Measurements from ENCODE around the gene SSBP3. TPM values are rescaled to one million over a fixed set of nuclear protein-coding genes. Genes with fewer than 3 reads are reported as not detected.

The SSBP3 gene
- total RNA-seq, 4 donors from 2014 or later, result 17.1 to 25.4 (median 21.5) TPM

DNA sequence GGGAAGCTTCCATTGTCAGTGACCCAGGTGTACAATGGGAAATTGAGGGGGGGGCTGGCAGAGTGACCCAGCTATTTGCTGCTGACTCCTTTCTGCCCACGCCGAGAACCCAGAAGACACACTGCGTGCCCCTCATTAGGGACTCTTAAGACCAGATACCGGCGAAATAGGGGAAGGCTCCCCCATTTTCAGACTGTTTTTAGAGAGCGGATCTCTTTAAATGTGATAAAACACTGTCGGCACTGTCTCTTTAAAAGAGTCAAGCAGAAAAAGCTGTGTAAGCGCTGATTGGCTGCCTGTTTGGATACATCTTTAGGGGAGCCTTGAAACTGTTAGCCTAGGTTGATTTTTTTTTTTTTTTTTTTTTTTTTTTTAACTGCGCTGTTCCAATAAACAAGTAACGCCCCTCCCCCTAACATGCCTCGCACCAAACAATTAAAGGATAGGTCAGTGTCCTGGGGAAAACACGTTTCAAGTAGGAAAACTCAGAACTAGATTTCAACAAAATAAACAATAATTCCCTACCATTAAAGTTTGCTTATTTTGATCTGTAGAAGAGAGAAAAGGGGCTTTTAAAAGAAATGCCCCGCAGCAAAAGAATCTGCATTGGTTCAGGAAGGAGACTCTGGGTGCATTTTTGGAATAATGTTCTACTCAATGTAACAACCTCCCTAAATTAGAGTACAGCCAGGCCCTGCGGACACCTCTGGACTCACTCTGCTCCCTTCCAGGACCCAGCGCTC lies 1.4 kb upstream of the SSBP3 start:
- peaks cover 35 to 59% (median 38%) of the 10 kb centered on the region in 3 donors for H3K4me1 ChIP-seq
- intact Hi-C loops (cut with DNase I), result loop anchor here (2.0 to 10.0 kb wide), 2 partner anchors 81 to 133 kb away; no protein-coding TSS in a partner anchor

GRCh38 chr1:54407154-54407403 lies 885 bp upstream of the SSBP3 start:
- WGBS, 2 donors, result 1 to 2% methylated on average over 11 of the region's 12 CpGs
- peaks cover 0 to 13% (median 0%) of the 10 kb centered on the region in 3 donors for H3K36me3 ChIP-seq

More for the DNA sequence above, 1.4 kb upstream of the SSBP3 start:
- no peaks in the 10 kb centered on the region for H3K27me3 ChIP-seq
- peaks cover 0 to 8% (median 0%) of the 10 kb centered on the region in 3 donors for H3K36me3 ChIP-seq
- peak overlapping the region; percentile 88 to 97 (median 95) for H3K27ac ChIP-seq
- no peaks in the 10 kb centered on the region for H3K9me3 ChIP-seq
- peak overlapping the region; percentile 71 to 98 (median 82) for H3K4me3 ChIP-seq
- DNase-seq, result peak; percentile 35
- WGBS, 2 donors, result 8 to 13% methylated on average over 14 to 15 of the region's 15 CpGs
- TF ChIP-seq CTCF (IDR thresholded peaks at IDR 0.05), result peak in 1 of 6 experiments; percentile 10
- peak in 3 of 4 donors; percentile 34 to 49 (median 44) for TF ChIP-seq POLR2A (IDR thresholded peaks at IDR 0.05)

GRCh38 chr1:54405898-54406293 lies 298 bp downstream of the SSBP3 start:
- Histone ChIP-seq H3K27ac (peak overlapping the region; percentile 75 to 97 (median 92)), H3K36me3 (peaks cover 0 to 25% (median 0%) of the 10 kb centered on the region in 3 donors), H3K27me3 (no peaks in the 10 kb centered on the region), H3K4me3 (peak overlapping the region; percentile 71 to 98 (median 82)), H3K9me3 (no peaks in the 10 kb centered on the region), H3K4me1 (peaks cover 35 to 72% (median 38%) of the 10 kb centered on the region in 3 donors)
- intact Hi-C loops (cut with DNase I), result loop anchor here (2.0 to 10.0 kb wide), 2 partner anchors 83 to 131 kb away; no protein-coding TSS in a partner anchor
- TF ChIP-seq CTCF (IDR thresholded peaks at IDR 0.05) (no peak), POLR2A (IDR thresholded peaks at IDR 0.05) (no peak)
- 0% methylated on average over 6 of the region's 57 CpGs; no CpG with 5 or more reads in 1 of the 2 donors for WGBS, 2 donors
- DNase-seq, result no peak

More at GRCh38 chr1:54407154-54407403, 885 bp upstream of the SSBP3 start:
- Histone ChIP-seq H3K27me3 (no peaks in the 10 kb centered on the region), H3K27ac (peak overlapping the region; percentile 88 to 97 (median 95)), H3K4me1 (peaks cover 35 to 63% (median 38%) of the 10 kb centered on the region in 3 donors), H3K9me3 (no peaks in the 10 kb centered on the region), H3K4me3 (peak overlapping the region; percentile 71 to 98 (median 82))
- no peak for DNase-seq
- intact Hi-C loops (cut with DNase I), result loop anchor here (2.0 to 10.0 kb wide), 2 partner anchors 82 to 132 kb away; no protein-coding TSS in a partner anchor
- TF ChIP-seq CTCF (IDR thresholded peaks at IDR 0.05), result no peak
- TF ChIP-seq POLR2A (IDR thresholded peaks at IDR 0.05), result no peak

DNA sequence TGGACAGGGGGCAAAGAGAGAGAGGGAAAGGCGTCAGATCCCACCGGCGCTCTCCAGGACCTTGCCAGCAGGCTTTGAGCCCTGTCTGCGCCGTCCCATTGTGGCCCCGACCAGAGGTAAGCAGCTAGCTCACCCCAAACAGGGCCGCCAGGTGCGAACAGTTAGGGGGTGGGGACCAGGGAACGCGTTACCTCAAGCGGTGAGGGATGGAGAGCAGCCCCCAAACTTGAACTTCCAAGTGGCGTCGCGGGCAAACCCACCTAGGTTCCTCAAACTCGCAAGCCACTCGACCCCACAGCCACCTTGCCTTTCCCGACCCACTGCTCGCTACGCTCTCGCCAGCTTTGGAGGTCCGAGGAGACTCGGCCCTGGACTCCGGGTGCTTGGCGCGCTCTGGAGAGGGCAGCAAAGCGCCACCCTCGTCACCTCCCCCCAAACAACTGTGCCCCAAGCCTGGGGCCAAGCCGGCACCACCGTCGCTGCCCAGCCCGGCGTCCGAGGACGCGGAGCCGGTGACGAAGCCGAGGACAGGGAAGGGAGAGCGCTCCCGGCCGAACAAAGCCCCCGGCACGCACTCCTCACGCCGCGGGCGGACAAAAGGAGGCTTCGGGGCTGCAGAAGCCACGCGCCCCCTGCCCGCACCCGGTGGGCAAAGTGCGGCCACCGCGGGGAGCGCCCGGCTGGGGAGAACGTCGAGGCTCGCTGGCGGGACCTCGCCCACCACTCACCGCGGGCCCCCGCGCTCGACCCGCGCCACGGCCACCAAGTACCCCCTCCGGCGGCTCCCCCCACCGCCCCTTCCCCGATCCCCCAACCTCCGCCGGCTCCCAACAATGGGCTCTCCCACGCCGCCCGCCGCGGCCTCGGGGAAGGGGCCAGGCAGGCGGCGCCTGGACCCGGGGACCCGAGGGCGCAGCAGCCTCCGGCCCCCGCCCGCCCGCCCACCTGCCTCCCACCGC lies 976 bp downstream of the SSBP3 start:
- Histone ChIP-seq H3K4me1 (peaks cover 35 to 76% (median 38%) of the 10 kb centered on the region in 3 donors), H3K27ac (peak overlapping the region; percentile 75 to 97 (median 92))

More for the DNA sequence above, 976 bp downstream of the SSBP3 start:
- WGBS, 2 donors, result 6 to 13% methylated on average over 7 to 10 of the region's 92 CpGs
- peak overlapping the region; percentile 71 to 98 (median 82) for H3K4me3 ChIP-seq
- intact Hi-C loops (cut with DNase I), result loop anchor here (10.0 kb wide), 1 partner anchor 130 kb away; no protein-coding TSS in a partner anchor
- no peaks in the 10 kb centered on the region for H3K9me3 ChIP-seq
- H3K27me3 ChIP-seq, result no peaks in the 10 kb centered on the region
- TF ChIP-seq CTCF (IDR thresholded peaks at IDR 0.05) (no peak), POLR2A (IDR thresholded peaks at IDR 0.05) (no peak)
- peaks cover 0 to 32% (median 5%) of the 10 kb centered on the region in 3 donors for H3K36me3 ChIP-seq
- DNase-seq, result no peak
